ENCODE measurements around the gene SACS.
"Not testable (repeated sequence)": the region's sequence is repeated elsewhere in the genome, so short reads cannot be mapped to it uniquely, and the experiment has no call there.

The SACS gene

DNA sequence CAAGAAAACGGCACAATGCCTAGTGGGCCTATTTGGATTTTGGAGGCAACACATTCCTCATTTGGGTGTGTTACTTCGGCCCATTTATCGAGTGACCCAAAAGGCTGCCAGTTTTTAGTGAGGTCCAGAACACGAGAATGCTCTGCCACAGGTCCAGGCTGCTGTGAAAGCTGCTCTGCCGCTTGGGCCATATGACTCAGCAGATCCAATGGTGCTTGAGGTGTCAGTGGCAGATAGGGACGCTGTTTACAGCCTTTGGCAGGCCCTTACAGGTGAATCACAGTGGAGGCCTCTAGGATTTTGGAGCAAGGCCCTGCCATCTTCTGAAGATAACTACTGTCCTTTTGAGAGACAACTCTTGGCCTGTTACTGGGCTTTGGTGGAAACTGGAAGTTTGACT is 118.7 kb downstream of the SACS start:
- DNase-seq (ENCODE audit: low read depth): not testable (repeated sequence)

DNA sequence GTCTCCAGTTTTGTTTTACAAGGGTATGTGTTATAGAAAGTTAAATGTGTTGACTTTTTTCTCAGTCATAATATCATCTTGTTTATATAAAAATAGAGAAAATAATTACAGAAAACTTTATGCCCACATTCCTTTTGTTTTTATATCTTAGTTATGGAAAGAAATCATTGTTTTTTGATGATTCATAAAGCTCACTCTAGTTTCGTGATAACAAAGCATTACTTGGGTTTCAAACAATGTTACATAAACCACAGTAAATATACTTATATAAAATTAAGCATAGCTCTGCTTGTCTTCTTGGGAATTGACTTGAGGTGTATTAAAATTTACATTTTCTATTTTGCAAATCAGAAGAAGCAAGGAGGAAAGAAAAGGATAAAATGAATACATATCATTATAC is 140.9 kb downstream of the SACS start:
- DNase-seq (ENCODE audit: low read depth): no peak

DNA sequence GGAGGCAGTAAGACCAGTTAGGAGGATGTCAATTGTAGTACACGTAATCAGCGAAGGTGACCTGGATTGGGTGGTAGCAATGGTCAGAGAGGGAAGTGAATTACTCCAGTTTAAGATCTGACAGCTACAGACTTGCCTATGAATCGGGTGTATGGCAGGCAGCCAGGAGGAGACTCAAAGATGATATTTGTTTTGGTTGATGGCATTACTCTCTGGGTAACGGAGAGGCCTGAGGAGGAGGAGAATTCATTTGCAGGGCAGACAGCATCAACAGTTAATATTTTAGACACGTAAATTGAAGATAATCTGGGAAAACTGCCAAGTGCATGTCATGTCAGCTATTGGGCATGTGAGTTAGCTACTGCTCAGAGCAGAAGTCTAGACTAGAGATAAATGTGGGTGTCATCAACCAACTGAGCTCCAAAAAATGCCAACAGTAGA is 143.6 kb downstream of the SACS start:
- DNase-seq (ENCODE audit: low read depth): no peak

DNA sequence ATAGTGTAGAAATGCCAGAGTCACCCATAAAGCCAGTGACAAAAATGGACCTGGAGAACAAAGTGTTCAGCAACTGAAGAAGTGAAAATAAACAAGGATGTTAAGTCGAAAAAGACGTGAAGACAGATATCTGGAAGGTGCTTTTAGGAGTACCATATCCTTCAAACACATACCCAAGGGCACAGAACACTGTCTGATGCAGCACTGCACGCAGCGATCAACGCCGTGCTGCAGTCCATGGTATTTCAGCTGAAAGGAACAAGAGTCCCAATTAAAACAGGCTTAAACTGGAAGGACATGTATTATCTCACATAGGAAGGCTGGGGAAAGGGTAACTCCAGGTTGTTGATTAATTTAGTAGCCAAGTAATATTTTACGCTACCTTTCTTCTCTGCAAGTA is 144.5 kb downstream of the SACS start:
- no peak for DNase-seq (ENCODE audit: low read depth)

DNA sequence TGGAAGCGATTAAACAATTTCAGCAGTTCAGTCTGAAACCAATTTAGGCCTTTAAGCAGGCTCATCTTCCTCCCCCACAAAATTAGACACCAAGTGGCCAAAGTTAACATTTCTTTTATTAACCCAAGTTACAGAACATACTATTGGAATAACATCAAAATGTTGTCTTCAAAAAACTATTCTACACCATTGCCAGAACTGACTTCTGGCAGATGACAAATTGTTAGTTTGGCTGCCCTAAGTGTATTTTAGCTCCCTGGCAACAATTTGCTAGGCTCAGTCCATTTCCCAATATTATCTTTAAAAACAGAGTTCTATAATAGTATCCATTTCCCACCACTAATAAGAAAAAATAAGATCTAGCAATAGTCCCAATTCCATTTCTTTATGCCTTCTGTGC is 144.9 kb downstream of the SACS start:
- no peak for DNase-seq (ENCODE audit: low read depth)

DNA sequence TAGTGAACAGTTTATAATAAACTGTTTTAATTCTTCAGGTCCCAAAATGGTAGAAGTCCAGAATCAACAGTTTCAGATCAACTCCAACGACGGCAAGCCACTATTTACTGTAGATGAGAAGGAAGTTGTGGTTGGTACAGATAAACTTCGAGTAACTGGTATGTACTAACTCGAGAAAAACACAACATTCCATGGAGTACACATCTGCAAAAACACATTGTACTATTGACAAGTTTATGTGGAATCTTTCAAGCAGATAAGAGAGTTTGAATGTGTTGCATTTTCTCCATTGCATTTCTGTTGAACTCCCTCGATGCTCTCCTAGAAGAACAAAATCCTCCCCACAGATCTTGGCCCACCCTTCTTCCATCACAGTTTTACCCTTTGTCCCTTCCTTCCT is 154.2 kb downstream of the SACS start:
- DNase-seq (ENCODE audit: low read depth): no peak

Data from stimulated activated CD4-positive, alpha-beta T cell treated with anti-CD3 and anti-CD28 coated beads, Interleukin-2, amount 100 ng/mL, for 4 hours (primary cell).